Left lung (tissue), 10 donors: ENCODE results near the gene DNMT3A. TPM values are rescaled to one million over a fixed set of nuclear protein-coding genes. Genes with fewer than 3 reads are reported as not detected.

Experiments used
- ATAC-seq: fragments of 200-7000 bp; cut with Tn5 transposase; one replicate; pipeline ENCODE4 v1.9.1; 2020; ENCODE audit warnings: moderate library complexity
- DNase-seq, 4 donors: peaks; one replicate each; pipeline ENCODE4 v3.0.0-alpha.2; 2013 to 2020
- H3K27ac ChIP-seq, 2 donors: fragments of 200-600 bp; sonication (generic) in 1 of 2; one replicate each; pipeline versions ENCODE4 v1.5.0 to v1.8.0; 2020 to 2021
- H3K27me3 ChIP-seq, 2 donors: fragments of 200-600 bp; sonication (generic) in 1 of 2; one replicate each; pipeline versions ENCODE4 v1.5.0 to v1.8.0; 2020 to 2021
- H3K36me3 ChIP-seq, 2 donors: fragments of 200-600 bp; sonication (generic) in 1 of 2; one replicate each; pipeline versions ENCODE4 v1.5.0 to v1.8.0; 2020 to 2021
- H3K4me1 ChIP-seq, 2 donors: fragments of 200-600 bp; one replicate each; pipeline ENCODE4 v1.8.0; 2021
- H3K4me3 ChIP-seq, 2 donors: fragments of 200-600 bp; sonication (generic) in 1 of 2; one replicate each; pipeline versions ENCODE4 v1.5.0 to v1.8.0; 2020 to 2021; ENCODE audit warnings: mild to moderate bottlenecking in 1 of 2
- H3K9me3 ChIP-seq, 2 donors: fragments of 200-600 bp; sonication (generic) in 1 of 2; one replicate each; pipeline versions ENCODE4 v1.5.0 to v1.8.0; 2020 to 2021
- CTCF ChIP-seq, 2 donors: fragments of 200-600 bp; sonication (generic) in 1 of 2; IDR thresholded peaks; one replicate each; pipeline versions ENCODE4 v1.5.0 to v1.8.0; 2021; ENCODE audit warnings: antibody characterized with exemption in 2 of 2
- intact Hi-C, 2 donors: fragments of 100-400 bp; cut with DNase I; formaldehyde crosslinking; loops; one replicate each; pipeline versions ENCODE4 v1.11.2 to v1.14.2; 2022
- polyA plus RNA-seq, 6 donors: library from polyadenylated mRNA; unstranded; fragments of 120-200 nt; gene quantifications; one replicate each; pipeline ENCODE4 v1.2.1, GENCODE V29; 2013; ENCODE audit not compliant: insufficient read length in 6 of 6
- total RNA-seq, 2 donors: library from RNA; stranded (reverse); fragmentation: NEBNext Ultra II Directional; extraction: Animal tissue kit (Norgen Biotek cat#: 25700); gene quantifications; one replicate each; pipeline ENCODE4 v1.2.1, GENCODE V29; 2021
- donor health status: DM: no; HTN: yes; CAD: no.
- donor health status: DM: no; HTN: no; CAD: no.

Gene DNMT3A
- total and polyA plus RNA-seq, 8 donors = 37.5 to 123 (median 100) TPM

GRCh38 chr2:25375989-25376545 is 34.3 kb upstream of the DNMT3A start:
- H3K27me3 ChIP-seq = no peaks in the 10 kb centered on the region
- no peaks in the 10 kb centered on the region for H3K36me3 ChIP-seq
- ATAC-seq = no peak
- H3K9me3 ChIP-seq = no peaks in the 10 kb centered on the region
- no peak overlapping the region for H3K27ac ChIP-seq
- peaks cover 8 to 17% of the 10 kb centered on the region in 2 donors for H3K4me1 ChIP-seq
- intact Hi-C loops = no loop called here
- H3K4me3 ChIP-seq = no peak overlapping the region
- no peak for DNase-seq
- no peak for TF ChIP-seq CTCF (IDR thresholded peaks at IDR 0.05)

DNA sequence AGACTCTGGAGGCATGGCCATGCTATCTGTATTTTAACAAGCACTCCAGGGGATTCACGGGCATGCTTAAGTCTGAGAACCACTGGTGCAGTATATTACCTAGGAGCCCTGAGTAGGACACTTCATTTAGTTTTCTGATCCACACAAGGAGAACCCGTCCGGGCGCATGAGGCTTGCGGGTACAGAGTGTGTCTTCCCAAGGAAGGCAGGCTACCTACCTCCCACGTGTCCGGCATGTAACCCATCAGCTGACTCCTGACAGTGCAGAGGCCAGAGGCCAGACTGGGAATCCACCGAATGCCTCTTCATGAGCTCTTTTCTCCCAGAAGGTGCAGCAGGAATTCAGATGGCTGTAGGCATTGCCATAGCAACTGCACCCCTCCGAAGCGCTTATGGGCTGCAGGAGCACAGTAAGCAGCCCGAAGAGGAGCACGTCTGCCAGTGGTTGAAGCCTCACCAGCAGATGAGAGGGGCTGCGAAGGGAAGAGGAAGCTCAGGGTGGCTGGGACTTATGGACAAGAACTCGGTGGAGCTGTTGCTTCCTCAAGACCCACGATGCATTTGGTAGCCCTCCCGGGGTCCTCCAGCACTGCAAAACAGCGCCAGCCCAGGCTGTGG is 33.8 kb upstream of the DNMT3A start:
- no peaks in the 10 kb centered on the region for H3K27me3 ChIP-seq
- H3K4me1 ChIP-seq = peaks cover 8 to 17% of the 10 kb centered on the region in 2 donors
- H3K36me3 ChIP-seq = no peaks in the 10 kb centered on the region
- intact Hi-C loops = no loop called here
- DNase-seq = no peak
- H3K27ac ChIP-seq = no peak overlapping the region
- H3K4me3 ChIP-seq = no peak overlapping the region
- H3K9me3 ChIP-seq = no peaks in the 10 kb centered on the region
- ATAC-seq = no peak
- no peak for TF ChIP-seq CTCF (IDR thresholded peaks at IDR 0.05)

- H3K27me3 ChIP-seq = no peaks in the 10 kb centered on the region
- TF ChIP-seq CTCF (IDR thresholded peaks at IDR 0.05) = no peak
- intact Hi-C loops = no loop called here
- no peak for DNase-seq
- no peak overlapping the region for H3K27ac ChIP-seq
- no peak for ATAC-seq
- H3K4me1 ChIP-seq = peaks cover 8 to 17% of the 10 kb centered on the region in 2 donors
- H3K4me3 ChIP-seq = no peak overlapping the region
- H3K36me3 ChIP-seq = no peaks in the 10 kb centered on the region
- no peaks in the 10 kb centered on the region for H3K9me3 ChIP-seq
These were observed 33.1 kb upstream of the DNMT3A start for GRCh38 chr2:25374827-25375226.

- ATAC-seq (no peak), DNase-seq (no peak)
- no peak for TF ChIP-seq CTCF (IDR thresholded peaks at IDR 0.05)
- peaks cover 8 to 17% of the 10 kb centered on the region in 2 donors for H3K4me1 ChIP-seq
- H3K27ac ChIP-seq = no peak overlapping the region
- no peak overlapping the region for H3K4me3 ChIP-seq
- intact Hi-C loops = no loop called here
- H3K36me3 ChIP-seq = no peaks in the 10 kb centered on the region
- no peaks in the 10 kb centered on the region for H3K27me3 ChIP-seq
- H3K9me3 ChIP-seq = no peaks in the 10 kb centered on the region
These were observed 32.7 kb upstream of the DNMT3A start for GRCh38 chr2:25374411-25374810.

- no peaks in the 10 kb centered on the region for H3K9me3 ChIP-seq
- DNase-seq = peak in 2 of 4 donors; percentile 47 to 84
- no peak overlapping the region for H3K27ac ChIP-seq
- intact Hi-C loops = no loop called here
- no peak for TF ChIP-seq CTCF (IDR thresholded peaks at IDR 0.05)
- no peaks in the 10 kb centered on the region for H3K27me3 ChIP-seq
- H3K4me1 ChIP-seq = peaks cover 8 to 17% of the 10 kb centered on the region in 2 donors
- no peak overlapping the region for H3K4me3 ChIP-seq
- no peaks in the 10 kb centered on the region for H3K36me3 ChIP-seq
- ATAC-seq = peak; percentile 40
These were observed 31.7 kb upstream of the DNMT3A start for GRCh38 chr2:25373269-25373981.
